ENCODE measurements around the gene SLC44A3.

SLC44A3 gene

DNA sequence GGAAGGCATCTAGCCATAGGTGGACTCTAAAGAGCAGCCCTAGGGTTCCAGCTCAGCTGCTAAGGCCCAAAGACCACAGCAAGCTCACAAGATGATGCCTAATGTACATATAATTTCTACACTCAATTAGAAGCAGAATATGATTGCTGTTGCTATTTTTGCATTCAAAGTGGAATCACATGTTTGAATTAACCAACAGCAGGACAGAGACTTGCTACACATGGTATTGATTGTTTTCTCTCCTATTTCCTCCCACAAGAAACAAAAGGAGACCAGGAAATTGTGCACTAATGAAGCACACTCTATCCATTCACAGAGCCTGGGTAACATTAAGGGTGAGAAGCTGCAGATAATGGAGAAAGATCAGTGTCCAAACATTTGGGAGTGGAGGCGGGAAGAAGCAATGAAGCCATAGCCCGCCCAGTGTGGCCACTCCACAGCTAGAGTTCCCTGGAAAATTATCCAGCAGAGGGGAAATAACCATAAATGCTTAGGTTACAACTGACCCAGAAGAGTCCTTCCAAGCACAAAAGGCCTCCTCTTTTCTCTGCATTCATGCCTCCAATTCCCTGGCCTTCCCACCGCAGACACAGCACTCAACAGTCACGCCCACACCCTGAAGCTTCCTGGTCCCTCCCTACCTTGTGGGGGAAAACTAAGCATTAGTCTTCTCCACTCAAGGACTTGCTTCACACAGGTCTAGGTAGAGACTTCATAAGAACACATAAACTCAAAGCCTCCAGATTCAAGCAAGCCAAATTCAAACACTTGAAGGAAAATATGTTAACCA lies 99.3 kb downstream of the SLC44A3 start:
- DNase-seq = no peak
- Histone ChIP-seq H2AFZ (ENCODE audit: low read length) (no peak overlapping the region), H4K20me1 (ENCODE audit: insufficient read depth, low read length) (no peaks in the 10 kb centered on the region), H3K4me1 (ENCODE audit: low read length) (no peaks in the 10 kb centered on the region), H3K79me2 (ENCODE audit: low read length) (no peaks in the 10 kb centered on the region), H3K27me3 (replicated peaks; ENCODE audit: insufficient read depth, low read length) (no peaks in the 10 kb centered on the region), H3K4me3 (ENCODE audit: low read length) (no peak overlapping the region), H3K4me2 (ENCODE audit: low read depth, low read length) (no peak overlapping the region), H3K27ac (ENCODE audit: low read length) (no peak overlapping the region), H3K9me3 (replicated peaks; ENCODE audit: insufficient read depth, low read length) (no peaks in the 10 kb centered on the region), H3K9me2 (replicated peaks; ENCODE audit: insufficient read depth, low read length) (no peaks in the 10 kb centered on the region), H3F3A (ENCODE audit: insufficient read depth, low read length) (no peaks in the 10 kb centered on the region), H3K36me3 (replicated peaks; ENCODE audit: insufficient read depth, low read length) (no peaks in the 10 kb centered on the region), H3K9ac (ENCODE audit: low read length) (no peak overlapping the region)
- TF ChIP-seq CTCF (IDR thresholded peaks at IDR 0.05; ENCODE audit: low read length) = no peak
- no peak for TF ChIP-seq EZH2 (optimal IDR thresholded peaks at IDR 0.05; ENCODE audit: low read depth, low read length)
- no peak for TF ChIP-seq EZH2phosphoT487 (IDR thresholded peaks at IDR 0.05; ENCODE audit: low read length)

- H3K4me2 ChIP-seq (ENCODE audit: low read depth, low read length) = no peak overlapping the region
- H3K4me3 ChIP-seq (ENCODE audit: low read length) = no peak overlapping the region
- H3K36me3 ChIP-seq (replicated peaks; ENCODE audit: insufficient read depth, low read length) = no peaks in the 10 kb centered on the region
- H3K9ac ChIP-seq (ENCODE audit: low read length) = no peak overlapping the region
- no peaks in the 10 kb centered on the region for H3F3A ChIP-seq (ENCODE audit: insufficient read depth, low read length)
- H3K27ac ChIP-seq (ENCODE audit: low read length) = no peak overlapping the region
- DNase-seq = no peak
- TF ChIP-seq CTCF (IDR thresholded peaks at IDR 0.05; ENCODE audit: low read length) (no peak), EZH2phosphoT487 (IDR thresholded peaks at IDR 0.05; ENCODE audit: low read length) (no peak), EZH2 (optimal IDR thresholded peaks at IDR 0.05; ENCODE audit: low read depth, low read length) (no peak)
- no peaks in the 10 kb centered on the region for H3K4me1 ChIP-seq (ENCODE audit: low read length)
- no peak overlapping the region for H2AFZ ChIP-seq (ENCODE audit: low read length)
- H4K20me1 ChIP-seq (ENCODE audit: insufficient read depth, low read length) = no peaks in the 10 kb centered on the region
- no peaks in the 10 kb centered on the region for H3K9me3 ChIP-seq (replicated peaks; ENCODE audit: insufficient read depth, low read length)
- no peaks in the 10 kb centered on the region for H3K79me2 ChIP-seq (ENCODE audit: low read length)
- H3K9me2 ChIP-seq (replicated peaks; ENCODE audit: insufficient read depth, low read length) = no peaks in the 10 kb centered on the region
- no peaks in the 10 kb centered on the region for H3K27me3 ChIP-seq (replicated peaks; ENCODE audit: insufficient read depth, low read length)
Measured at GRCh38 chr1:94920061-94920460, 99.9 kb downstream of the SLC44A3 start.

DNA sequence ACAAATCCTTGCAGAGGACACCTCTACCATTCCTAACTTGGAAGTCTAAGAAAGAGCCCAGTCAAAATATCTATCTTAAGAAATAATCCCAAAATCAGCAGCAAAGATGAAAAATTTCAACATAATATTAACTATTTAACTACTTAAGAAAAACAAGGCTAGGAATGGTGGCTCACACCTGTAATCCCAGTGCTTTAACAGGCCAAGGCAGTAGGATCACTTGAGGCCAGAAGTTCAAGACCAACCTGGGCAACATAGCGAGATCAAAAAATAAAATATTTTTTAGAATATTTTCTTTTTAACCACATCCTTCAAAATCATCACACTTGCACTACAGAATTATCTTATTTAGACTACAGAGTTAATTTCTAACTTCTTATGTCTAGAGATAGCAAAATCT lies 101.8 kb downstream of the SLC44A3 start:
- no peaks in the 10 kb centered on the region for H3F3A ChIP-seq (ENCODE audit: insufficient read depth, low read length)
- no peaks in the 10 kb centered on the region for H3K9me2 ChIP-seq (replicated peaks; ENCODE audit: insufficient read depth, low read length)
- H4K20me1 ChIP-seq (ENCODE audit: insufficient read depth, low read length) = no peaks in the 10 kb centered on the region
- DNase-seq = no peak
- H2AFZ ChIP-seq (ENCODE audit: low read length) = no peak overlapping the region
- H3K4me2 ChIP-seq (ENCODE audit: low read depth, low read length) = no peak overlapping the region
- H3K27me3 ChIP-seq (replicated peaks; ENCODE audit: insufficient read depth, low read length) = no peaks in the 10 kb centered on the region
- no peak overlapping the region for H3K27ac ChIP-seq (ENCODE audit: low read length)
- TF ChIP-seq EZH2phosphoT487 (IDR thresholded peaks at IDR 0.05; ENCODE audit: low read length) = no peak
- TF ChIP-seq EZH2 (optimal IDR thresholded peaks at IDR 0.05; ENCODE audit: low read depth, low read length) = no peak
- no peak for TF ChIP-seq CTCF (IDR thresholded peaks at IDR 0.05; ENCODE audit: low read length)
- H3K36me3 ChIP-seq (replicated peaks; ENCODE audit: insufficient read depth, low read length) = no peaks in the 10 kb centered on the region
- no peak overlapping the region for H3K9ac ChIP-seq (ENCODE audit: low read length)
- H3K4me3 ChIP-seq (ENCODE audit: low read length) = no peak overlapping the region
- no peaks in the 10 kb centered on the region for H3K79me2 ChIP-seq (ENCODE audit: low read length)
- H3K4me1 ChIP-seq (ENCODE audit: low read length) = no peaks in the 10 kb centered on the region
- H3K9me3 ChIP-seq (replicated peaks; ENCODE audit: insufficient read depth, low read length) = no peaks in the 10 kb centered on the region
